K562 (cell line): ENCODE data around the gene RNF34. TPM values are rescaled to one million over a fixed set of nuclear protein-coding genes. Genes with fewer than 3 reads are reported as not detected.

Experiments used
- ATAC-seq: fragments of 200-7000 bp; cut with Tn5 transposase; 3 replicates; pipeline ENCODE4 v1.9.1; 2020; ENCODE audit warnings: moderate library complexity
- BruUV-seq: library from RNA; stranded (reverse); fragments of 400-500 nt; replicated peaks from 2 replicates; lab custom pipeline; 2021; lab: Mats Ljungman, UMichigan
- CTCF ChIA-PET: fragments of 300-600 bp; formaldehyde crosslinking; extraction: SDS; loops from one replicate; lab custom pipeline; 2021; ENCODE audit warnings: low intra/inter-chr PET ratio; lab: Yijun Ruan, JAX
- POLR2A ChIA-PET: fragments of 300-600, 350-650 bp; sonication (Branson Sonifier 250); formaldehyde crosslinking; extraction: SDS; loops from one replicate; lab custom pipeline; 2021; ENCODE audit warnings: antibody characterized with exemption, inconsistent platforms; lab: Yijun Ruan, JAX
- DNase-seq, 4 experiments: peaks; one replicate each; pipeline versions ENCODE4 v3.0.0 to v3.0.0-alpha.2; 2011 to 2018; ENCODE audit warnings: low spot score in 3 of 4, mixed read lengths in 3 of 4; ENCODE audit errors: extremely low read depth in 1 of 4
- FAIRE-seq: peaks from 2 replicates; lab custom pipeline; 2011; peaks lifted over from hg19 to GRCh38; lab: Jason Lieb, UNC
- H2AFZ ChIP-seq: 2 replicates; pipeline ENCODE4 v1.6.0; 2011; ENCODE audit warnings: low read depth, low read length, control low read depth, inconsistent platforms
- H3K27ac ChIP-seq: fragments of 200-600 bp; 3 replicates; pipeline ENCODE4 v1.8.0; 2011; ENCODE audit warnings: low read depth, mild to moderate bottlenecking, control low read depth, inconsistent platforms, low read length, moderate library complexity, mixed read lengths; ENCODE audit errors: extremely low read depth
- H3K27me3 ChIP-seq, 2 experiments: fragments of 300-600 bp in 1 of 2; 2 replicates in 1 of 2; 3 replicates in 1 of 2; pipeline versions ENCODE4 v1.6.0 to v1.8.0; 2011; ENCODE audit warnings: inconsistent platforms in 2 of 2, low read length in 2 of 2, mild to moderate bottlenecking in 1 of 2, mixed read lengths in 1 of 2, moderate library complexity in 1 of 2; ENCODE audit not compliant: control insufficient read depth in 2 of 2, insufficient read depth in 2 of 2
- H3K36me3 ChIP-seq: fragments of 300-600 bp; 3 replicates; pipeline ENCODE4 v1.8.0; 2011; ENCODE audit warnings: mild to moderate bottlenecking, low read length, inconsistent platforms; ENCODE audit not compliant: control insufficient read depth, insufficient read depth
- H3K4me1 ChIP-seq, 2 experiments: fragments of 200-600 bp in 1 of 2; replicated peaks in 1 of 2; 2 replicates in 1 of 2; 3 replicates in 1 of 2; pipeline versions ENCODE4 v1.5.1 to v1.8.0; 2011; ENCODE audit warnings: inconsistent platforms in 2 of 2, low read length in 2 of 2, mild to moderate bottlenecking in 1 of 2, mixed read lengths in 1 of 2, moderate library complexity in 1 of 2; ENCODE audit not compliant: control insufficient read depth in 2 of 2, insufficient read depth in 2 of 2
- H3K4me2 ChIP-seq: 2 replicates; pipeline ENCODE4 v1.6.1; 2011; ENCODE audit warnings: low read length, control low read depth, inconsistent platforms, mixed read lengths; ENCODE audit not compliant: insufficient read depth
- H3K4me3 ChIP-seq: fragments of 200-600 bp; sonication (generic), shearing (Covaris generic); 2 replicates; pipeline ENCODE4 v1.5.1; 2016; ENCODE audit warnings: control low read depth, inconsistent platforms
- H3K79me2 ChIP-seq: fragments of 200-600 bp; 3 replicates; pipeline ENCODE4 v1.8.0; 2011; ENCODE audit warnings: low read length, inconsistent platforms; ENCODE audit not compliant: control insufficient read depth, insufficient read depth
- H3K9ac ChIP-seq, 2 experiments: 2 replicates each; pipeline versions ENCODE4 v1.6.0 to v1.6.1; 2011; ENCODE audit warnings: low read depth in 2 of 2, low read length in 2 of 2, control low read depth in 1 of 2, inconsistent platforms in 1 of 2, mild to moderate bottlenecking in 1 of 2, mixed read lengths in 1 of 2; ENCODE audit not compliant: insufficient read depth in 1 of 2
- H3K9me1 ChIP-seq: one replicate; pipeline ENCODE4 v1.6.0; 2011; ENCODE audit warnings: inconsistent platforms, mild to moderate bottlenecking, low read length, moderate library complexity; ENCODE audit not compliant: control insufficient read depth, insufficient read depth
- H3K9me3 ChIP-seq: replicated peaks from 2 replicates; pipeline ENCODE4 v1.5.1; 2011; ENCODE audit warnings: low read depth, low read length, inconsistent platforms; ENCODE audit not compliant: control insufficient read depth, insufficient read depth
- H4K20me1 ChIP-seq: replicated peaks from 2 replicates; pipeline ENCODE4 v1.6.1; 2011; ENCODE audit warnings: low read length, inconsistent platforms, mixed read lengths; ENCODE audit not compliant: control insufficient read depth, insufficient read depth
- TEAD2 ChIP-seq: fragments of 450-650 bp; IDR thresholded peaks from 2 replicates; pipeline ENCODE4 v1.6.1; 2016; ENCODE audit warnings: missing genetic modification characterization, control low read depth, missing compliant biosample characterization
- ZBTB33 ChIP-seq: sonication (generic); formaldehyde crosslinking; IDR thresholded peaks from 2 replicates; pipeline ENCODE4 v1.8.1; 2023; ENCODE audit warnings: mild to moderate bottlenecking, missing genetic modification reagents
- WGBS: fragments of 100-300 bp; shearing (Covaris generic); methylation state at CpG from one replicate; pipeline ENCODE4 v1.1.6; 2016; ENCODE audit warnings: low coverage, mixed read lengths; ENCODE audit not compliant: insufficient coverage; ENCODE audit errors: missing lambda C conversion rate; 5-methylcytosine and 5-hydroxymethylcytosine counted together
- in situ Hi-C: fragments of 300-500 bp; cut with MboI; formaldehyde crosslinking; loops from 4 replicates; pipeline ENCODE4 v1.15.0; 2018; ENCODE audit warnings: inconsistent platforms, mixed read lengths
- intact Hi-C: fragments of 100-400 bp; cut with micrococcal nuclease; formaldehyde crosslinking; loops from 2 replicates; pipeline ENCODE4 v1.14.2; 2022
- polyA plus RNA-seq, 8 experiments: library from polyadenylated mRNA; depleted of rRNA in 4 of 8; stranded (reverse) in 5 of 8; unstranded in 3 of 8; fragments of >200 nt; fragmentation: Nextera tagmentation in 2 of 8; fragmentation: Illumina TruSeq in 1 of 8; extraction: Ambion mirVana in 2 of 8; extraction: Trizol in 1 of 8; gene quantifications; 2 replicates each; pipeline versions ENCODE4 v1.2.1 to v1.2.3, GENCODE V29; 2011 to 2014; ENCODE audit warnings: inconsistent platforms in 1 of 8, missing spikeins in 1 of 8
- total RNA-seq, 7 experiments: library from RNA; depleted of rRNA in 6 of 7; stranded (reverse); fragments of >200 nt in 6 of 7; fragmentation: Illumina TruSeq in 2 of 7; extraction: Trizol in 2 of 7; gene quantifications; 2 replicates each; pipeline versions ENCODE4 v1.2.1 to v1.2.3, GENCODE V29; 2011 to 2021; ENCODE audit warnings: low replicate concordance in 1 of 7

Gene RNF34
- total and polyA plus RNA-seq, 9 of the 15 experiments (the other 6 are each of a cell fraction or from before 2014, with no cell fraction given), result 41.7 to 88.9 (median 54.1) TPM

- intact Hi-C loops (no loop called here), in situ Hi-C loops (no loop called here)
- TF ChIP-seq ZBTB33 (CRISPR knock-in tag), result peak; percentile 92
- TF ChIP-seq TEAD2 (tag), result no peak
- WGBS, result 98% methylated on average over 3 of the region's 5 CpGs
- Histone ChIP-seq H3K9me1 (no peaks in the 10 kb centered on the region), H2AFZ (no peak overlapping the region), H3K9me3 (no peaks in the 10 kb centered on the region), H3K36me3 (peaks cover 10% of the 10 kb centered on the region; the same call in 1 of the 3 replicates), H3K27me3 (no peaks in the 10 kb centered on the region), H4K20me1 (no peaks in the 10 kb centered on the region; the same call in 1 of the 2 replicates), H3K4me1 (peaks cover 3 to 20% of the 10 kb centered on the region in 2 experiments; a peak in 4 of 5 replicates), H3K4me2 (peak overlapping the region; percentile 79), H3K79me2 (peaks cover 46% of the 10 kb centered on the region), H3K27ac (no peak overlapping the region; the same call in 2 of the 3 replicates), H3K9ac (peak overlapping the region in 1 of 2 experiments; percentile 80; a peak in 1 of 4 replicates), H3K4me3 (peak overlapping the region; percentile 77; the same call in 1 of the 2 replicates)
- no peak for DNase-seq
- CTCF ChIA-PET, result no interaction called here
- ATAC-seq, result no peak
- no peak for FAIRE-seq
- BruUV-seq, result no TSS peak
- POLR2A ChIA-PET, result interaction anchor here (0.6 to 0.7 kb wide), 2 partner anchors 39 to 47 kb away, joined by 3 read pairs; no protein-coding TSS in a partner anchor
These were observed 1.6 kb upstream of the RNF34 start for GRCh38 chr12:121398355-121398754.
